GM18508 (cell line): Measurements from ENCODE around the gene ZNF697.

Experiments used
- ATAC-seq: cut with Tn5 transposase; IDR thresholded peaks from one replicate; pipeline ENCODE4 v1.9.1; 2021; ENCODE audit warnings: moderate number of reproducible peaks; ENCODE audit not compliant: insufficient read depth, unreplicated experiment

ZNF697 gene

DNA sequence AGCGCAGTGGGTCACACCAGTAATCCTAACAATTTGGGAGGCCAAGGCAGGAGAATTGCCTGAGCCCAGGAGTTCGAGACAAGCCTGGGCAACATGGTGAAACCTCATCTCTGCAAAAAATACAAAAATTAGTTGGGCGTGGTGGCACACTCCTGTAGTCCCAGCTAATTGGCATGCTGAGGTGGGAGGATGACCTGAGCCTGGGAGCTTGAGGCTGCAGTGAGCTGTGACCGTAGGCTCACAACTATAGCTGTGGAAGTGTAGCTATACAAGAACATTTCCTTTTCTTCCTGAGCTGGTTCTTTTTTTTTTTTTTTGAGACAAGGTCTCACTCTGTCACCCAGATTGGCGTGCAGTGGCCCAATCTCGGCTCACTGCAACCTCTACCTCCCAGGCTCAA lies 19.1 kb upstream of the ZNF697 start:
- no peak for ATAC-seq

DNA sequence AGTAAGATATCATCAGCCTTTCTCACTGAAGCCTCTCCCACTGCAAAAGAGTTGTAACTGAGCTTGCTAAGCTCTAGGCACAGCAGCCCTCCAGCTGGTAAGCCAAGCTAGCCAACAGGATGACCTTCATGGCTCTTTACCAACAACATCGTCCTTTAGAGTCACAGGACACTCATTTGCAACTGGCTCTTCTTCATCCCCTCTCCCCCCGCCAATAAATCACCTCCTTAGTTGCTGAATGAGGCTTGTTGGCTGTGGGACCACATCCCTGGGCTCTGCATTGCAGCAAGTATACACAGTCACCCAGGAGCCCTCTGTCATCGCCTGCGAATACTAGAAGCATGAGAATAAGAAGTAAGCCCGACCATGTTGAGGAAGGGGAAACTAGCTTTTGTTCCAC lies 16.0 kb upstream of the ZNF697 start:
- no peak for ATAC-seq

DNA sequence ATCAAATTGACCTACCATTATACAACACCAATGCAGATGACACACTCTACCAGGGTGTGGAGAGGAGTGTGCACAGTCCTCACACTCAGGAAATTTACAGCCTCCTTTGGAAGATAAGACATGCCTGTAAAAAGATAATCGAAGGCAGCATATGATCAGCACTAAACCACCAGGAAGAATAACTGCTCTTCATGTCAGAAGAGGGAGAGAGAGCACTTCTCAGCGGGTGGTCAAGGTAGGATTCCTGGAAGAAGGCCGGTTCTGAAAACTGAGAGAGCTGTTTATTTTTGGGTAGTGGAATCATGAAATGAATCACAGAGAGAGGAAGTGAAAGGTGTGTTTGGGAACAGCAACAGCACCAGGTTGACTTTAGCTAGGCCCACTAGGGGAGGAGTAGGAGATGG lies 14.0 kb upstream of the ZNF697 start:
- ATAC-seq, result peak; percentile 63

DNA sequence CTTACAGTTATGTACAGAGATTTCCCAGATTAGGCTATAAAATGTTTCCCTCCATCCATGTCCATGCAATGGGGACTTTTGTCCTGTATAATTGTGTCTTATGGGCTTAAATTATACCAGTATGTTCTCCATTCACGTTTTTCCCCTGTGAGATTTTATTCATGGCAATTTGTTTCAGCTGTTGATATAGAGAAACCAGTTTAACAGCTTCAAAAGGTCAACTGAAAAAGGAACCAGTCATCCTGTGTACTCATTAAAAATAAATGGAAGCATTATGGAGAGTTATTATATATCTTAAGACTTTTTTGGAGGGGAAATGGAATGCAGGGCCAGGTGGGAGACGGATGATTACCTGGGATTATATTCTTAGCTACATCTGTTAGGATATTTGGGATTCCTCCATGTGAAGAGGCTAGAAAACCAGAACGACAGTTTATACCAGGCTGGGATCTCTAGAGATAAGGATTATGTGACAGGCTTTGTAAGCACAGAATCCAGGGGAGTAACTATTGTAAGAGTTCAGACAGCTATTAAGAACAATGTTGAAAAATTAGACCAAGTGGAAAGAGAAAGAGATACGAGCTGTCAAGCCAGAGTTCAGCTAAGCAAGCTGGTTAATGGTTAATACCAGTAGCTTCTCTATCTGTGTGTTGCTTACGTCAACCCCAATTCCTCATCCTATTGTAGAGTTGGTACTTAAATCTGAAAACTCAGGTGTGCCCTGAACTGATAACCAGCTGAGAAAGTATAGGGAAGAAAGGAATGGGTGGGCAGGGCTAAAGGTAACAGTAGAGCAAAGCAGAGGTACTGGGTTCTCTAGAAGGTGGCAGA lies 12.4 kb upstream of the ZNF697 start:
- ATAC-seq, result peak; percentile 70

DNA sequence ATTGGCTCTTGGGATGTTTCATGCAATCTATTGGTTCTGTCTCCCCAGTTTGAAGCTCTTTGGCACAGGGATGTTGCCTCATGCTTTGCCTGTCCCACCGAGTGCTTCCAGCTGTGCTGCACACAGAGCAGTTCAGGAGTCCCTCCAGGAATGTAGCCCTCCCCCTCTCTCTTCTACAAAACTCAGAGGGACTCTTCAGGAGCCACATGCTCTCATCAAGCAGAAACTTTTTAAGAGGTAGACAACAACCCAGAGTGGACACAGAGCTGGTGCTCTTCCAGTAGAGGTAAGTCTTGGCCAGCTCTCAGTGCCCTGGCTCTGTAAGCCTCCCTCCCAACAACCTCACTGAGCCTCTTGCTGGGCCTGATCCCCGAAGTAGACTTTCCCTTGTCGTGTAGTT lies 11.6 kb upstream of the ZNF697 start:
- ATAC-seq, result no peak

DNA sequence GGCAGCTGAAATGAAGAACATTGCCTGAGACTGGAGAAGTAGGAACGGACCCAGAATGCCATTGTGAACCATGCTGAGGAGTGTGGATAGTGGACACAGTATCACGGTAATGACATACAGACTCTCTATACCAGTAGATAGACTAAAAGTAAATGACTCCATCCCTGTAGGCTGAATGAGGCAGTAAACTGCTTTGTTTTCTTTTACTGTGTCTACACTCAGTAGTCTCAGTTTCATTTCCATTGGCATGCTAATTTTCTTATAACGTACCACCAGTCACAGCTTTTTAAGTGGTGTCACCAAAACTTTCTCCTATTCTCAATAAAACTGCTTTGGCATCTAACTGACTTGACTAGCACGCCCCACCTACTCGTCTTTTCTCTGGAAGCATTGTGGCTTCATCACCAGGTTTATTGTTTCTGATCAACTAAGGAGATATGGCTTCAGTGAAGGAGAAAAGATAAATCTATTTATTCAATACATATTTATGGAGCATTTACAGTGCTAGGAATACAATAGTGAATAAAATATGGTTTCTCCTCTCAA lies 8.4 kb upstream of the ZNF697 start:
- ATAC-seq, result no peak

DNA sequence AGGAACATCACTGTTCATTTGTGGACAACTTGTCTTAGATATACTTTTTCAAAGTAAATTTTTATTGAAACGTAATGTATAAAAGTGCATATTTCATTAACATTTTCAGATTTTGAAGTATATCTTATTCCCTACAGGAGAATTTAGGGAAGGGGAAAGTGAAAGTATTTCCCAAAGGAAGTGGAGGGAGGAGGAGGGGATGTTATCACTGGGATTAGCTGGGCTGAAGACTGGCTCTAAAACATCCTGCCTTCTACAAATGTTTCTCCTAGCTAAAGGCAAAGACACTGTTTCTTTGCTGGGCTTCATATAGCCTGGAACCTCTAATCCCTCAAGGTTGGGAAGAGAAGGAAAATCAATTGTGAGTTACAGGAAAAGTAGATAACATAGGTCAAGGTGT lies 7.1 kb upstream of the ZNF697 start:
- no peak for ATAC-seq

DNA sequence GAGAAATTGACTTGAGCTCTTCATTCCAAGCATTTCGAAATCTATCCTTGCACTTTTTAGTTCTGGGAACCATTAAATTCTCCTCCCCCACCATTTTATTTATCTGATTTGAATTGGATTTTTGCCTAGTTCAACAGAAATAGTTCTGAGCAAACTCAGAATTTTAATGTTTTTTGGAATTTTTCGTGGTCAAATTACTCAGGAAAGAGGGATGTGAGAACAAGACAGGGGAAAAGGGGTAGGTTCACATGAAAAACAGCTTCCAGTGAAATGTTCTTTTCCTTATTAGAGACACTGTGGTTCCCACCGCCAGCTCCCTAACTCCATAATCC lies 5.7 kb upstream of the ZNF697 start:
- no peak for ATAC-seq

DNA sequence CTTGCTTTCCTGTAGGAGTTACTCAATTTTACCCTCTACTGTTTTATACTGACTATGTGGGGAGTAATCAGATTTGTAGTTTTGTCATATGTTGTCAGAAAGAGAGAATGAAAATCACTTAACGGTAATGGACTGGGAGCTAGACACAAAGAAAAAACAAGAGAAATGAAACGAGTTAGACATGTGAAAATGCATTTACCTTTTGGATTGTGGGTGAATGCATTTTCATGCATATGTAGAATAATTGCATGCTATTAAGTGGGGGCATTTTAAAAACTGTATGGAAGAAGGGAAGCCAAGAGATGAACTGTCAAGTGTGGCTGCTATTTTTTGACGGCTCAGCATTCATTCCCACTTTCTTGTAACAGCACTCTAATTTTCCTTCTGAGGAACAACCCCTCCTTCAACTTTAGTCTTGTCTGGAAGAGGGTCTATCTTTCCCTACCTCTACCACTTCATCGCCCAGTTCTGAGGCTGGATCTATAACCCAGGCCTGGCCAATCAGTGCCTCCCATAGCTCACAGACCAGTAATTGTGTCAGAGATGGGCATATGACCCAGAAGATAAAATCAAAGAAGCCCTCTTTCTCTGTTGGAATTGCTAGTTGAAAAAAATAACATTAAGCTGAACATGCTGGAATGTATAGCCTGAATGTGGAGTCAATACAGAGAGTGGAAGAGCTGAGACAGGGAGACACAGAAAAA lies 5.2 kb upstream of the ZNF697 start:
- ATAC-seq, result no peak

DNA sequence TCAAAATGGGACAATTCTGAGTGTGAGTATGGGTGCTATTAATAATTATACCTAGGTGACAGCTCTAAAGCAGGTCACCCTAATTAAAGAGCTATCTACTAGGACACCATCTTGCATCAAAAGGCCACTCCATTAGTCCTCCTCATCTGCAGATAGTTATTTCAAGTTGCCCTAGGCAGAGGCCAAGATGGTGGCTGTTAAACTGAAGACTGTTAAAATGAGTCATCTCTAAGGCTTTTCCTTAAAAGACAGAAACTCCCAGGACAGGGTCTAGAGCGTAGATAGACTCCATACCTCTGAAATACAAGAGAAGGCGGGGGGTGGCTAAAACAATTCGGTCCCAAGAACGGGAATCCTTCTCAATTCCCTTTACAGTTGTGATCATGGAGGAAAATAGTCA lies 4.5 kb upstream of the ZNF697 start:
- no peak for ATAC-seq

DNA sequence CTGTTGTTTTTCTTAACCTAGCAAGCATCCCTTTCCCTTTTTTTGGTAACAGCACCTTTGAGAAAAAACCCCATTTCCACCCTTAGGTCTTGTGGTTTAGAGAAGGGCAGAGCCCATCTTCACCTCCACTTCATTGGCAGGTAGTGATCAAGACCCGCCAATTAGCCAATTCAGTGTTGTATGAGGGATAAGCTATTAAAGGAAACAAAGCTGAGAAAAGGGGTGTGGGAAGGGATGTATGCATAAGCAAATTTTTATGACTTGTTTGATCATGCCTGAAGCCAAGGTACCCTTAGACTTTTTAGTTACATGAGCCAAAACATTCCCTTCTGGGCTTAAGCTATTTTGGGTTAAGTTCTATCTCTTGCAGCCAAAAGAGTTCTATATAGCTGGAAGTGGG lies 3.6 kb upstream of the ZNF697 start:
- no peak for ATAC-seq

DNA sequence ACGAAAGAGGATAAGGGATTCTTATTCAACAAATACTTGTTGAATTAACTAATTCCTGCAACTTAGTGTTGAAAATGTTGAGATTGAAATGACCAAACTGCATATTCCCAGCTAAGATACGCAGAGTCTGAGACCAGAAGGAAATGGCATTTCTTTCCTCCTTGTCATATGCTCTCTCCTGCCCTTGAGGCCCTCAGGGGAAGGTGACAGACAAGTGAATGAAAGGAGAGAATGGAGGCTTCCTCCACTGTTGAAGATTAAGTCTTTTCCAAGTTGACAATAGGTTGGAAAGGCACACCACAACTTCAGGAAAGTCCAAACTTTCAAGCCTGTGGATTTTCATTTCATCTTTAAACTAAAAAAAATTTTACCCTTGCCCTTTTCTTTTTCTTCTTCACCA lies 3.1 kb upstream of the ZNF697 start:
- no peak for ATAC-seq

DNA sequence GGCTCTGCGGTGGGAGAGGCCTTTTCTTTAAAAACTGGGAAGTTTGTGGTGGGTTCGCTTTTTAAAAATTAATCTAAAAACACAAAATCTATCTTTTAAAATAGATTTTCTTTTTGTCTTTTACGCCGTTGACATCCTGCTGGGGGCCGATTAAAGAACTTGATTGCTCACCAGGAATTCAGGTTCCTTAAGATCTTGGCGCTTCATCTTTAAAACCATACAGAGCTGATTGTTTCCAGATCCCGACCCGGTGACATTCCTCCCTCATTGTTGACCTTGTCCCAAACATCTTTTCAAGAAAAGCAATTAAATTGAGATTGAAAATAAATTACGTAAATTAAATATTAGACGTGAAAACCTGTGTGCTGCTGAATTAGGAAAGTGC lies 546 bp upstream of the ZNF697 start:
- ATAC-seq, result no peak

DNA sequence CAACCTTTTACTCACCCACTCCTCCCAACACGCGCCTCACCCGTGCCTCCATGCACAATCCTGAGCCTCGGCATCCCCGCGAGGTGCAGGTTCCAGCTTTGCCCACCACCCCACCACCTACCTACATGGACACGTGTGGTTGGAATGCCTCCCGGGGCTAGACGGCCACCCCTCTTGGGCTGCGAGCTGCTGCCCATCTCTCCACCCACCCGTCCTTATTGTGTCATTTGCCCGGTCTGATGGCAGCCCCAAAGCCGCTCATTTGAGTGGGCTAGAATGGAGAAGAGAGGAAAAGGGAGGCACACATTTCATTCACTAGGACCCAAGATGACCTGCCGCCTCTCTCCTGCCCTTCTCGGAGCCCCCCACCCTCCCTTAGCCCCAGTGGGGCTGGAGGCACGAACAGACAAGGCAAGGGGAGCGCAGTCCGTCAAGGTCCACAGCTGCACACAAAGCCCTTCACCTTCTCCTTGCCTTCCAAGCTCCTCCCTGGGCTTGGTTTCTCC lies 785 bp downstream of the ZNF697 start:
- no peak for ATAC-seq

DNA sequence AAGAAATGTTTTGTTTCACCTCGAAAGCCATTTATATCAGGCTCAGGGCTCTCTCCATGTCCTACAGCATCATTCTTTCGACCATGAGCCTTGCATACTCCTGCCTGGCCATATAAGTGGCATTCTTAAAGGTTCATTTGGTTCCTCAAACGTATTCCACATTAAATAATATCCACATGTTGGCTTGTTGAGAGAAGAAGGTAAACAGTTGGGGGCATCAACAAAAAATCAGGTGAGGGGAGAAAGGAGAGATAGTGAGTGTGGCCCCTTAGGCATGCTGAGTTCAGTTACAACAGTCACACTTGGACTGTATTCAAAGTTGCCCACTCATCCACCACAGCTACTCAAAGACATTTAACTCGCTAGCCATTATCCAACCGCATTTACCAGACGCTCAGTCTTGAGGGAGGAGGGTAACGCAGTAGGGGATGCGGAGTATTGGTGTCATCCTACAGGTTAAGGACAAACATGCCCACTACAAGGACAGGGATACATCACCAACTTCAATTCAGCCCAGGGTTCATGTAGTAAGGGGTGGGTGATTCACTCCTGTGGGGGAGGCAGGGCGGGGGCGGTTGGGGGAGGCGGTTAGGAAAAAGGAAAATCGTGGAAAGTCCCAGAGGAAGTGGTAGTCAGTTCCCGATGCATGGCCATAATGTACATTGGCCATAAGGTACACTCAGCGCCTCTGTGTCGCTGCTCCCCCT lies 1.4 kb downstream of the ZNF697 start:
- ATAC-seq, result no peak

DNA sequence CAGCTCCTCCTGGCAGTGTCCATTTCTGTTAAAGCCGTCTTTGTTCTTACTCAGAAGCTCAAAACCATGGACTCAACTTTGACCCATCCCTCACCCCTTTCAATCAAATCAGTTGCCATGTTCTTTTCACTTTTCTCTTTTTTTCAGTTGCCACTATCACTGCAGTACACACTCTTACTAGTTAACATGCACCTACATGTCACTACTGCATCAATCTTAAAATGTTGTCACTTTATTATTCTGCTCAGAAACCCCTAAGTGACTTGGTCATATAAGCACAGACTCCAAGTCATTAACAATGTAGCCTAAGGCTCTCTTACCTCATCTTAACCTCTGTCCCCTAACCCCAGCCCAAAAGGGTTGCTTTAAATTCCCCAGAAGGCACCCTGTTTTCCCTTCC lies 9.0 kb downstream of the ZNF697 start:
- ATAC-seq, result no peak

DNA sequence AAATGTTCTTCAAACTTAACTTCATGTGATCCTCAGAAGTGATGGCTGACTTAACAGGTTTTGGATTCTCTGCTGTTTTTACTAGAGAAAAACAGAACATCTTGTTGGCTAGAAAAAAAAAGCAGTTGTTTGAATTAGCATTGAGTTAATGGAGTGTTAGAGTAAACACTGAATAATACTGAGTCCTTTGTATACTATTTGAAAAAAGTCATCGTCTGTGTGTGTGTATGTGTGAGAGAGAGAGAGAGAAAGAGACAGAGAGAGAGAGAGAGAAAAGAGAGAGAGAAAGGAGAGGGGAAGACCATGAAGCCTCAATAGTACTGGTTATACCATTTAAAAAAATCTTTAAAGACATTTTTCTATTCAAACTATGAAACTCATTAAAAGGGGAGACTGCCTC lies 10.4 kb downstream of the ZNF697 start:
- ATAC-seq, result no peak

DNA sequence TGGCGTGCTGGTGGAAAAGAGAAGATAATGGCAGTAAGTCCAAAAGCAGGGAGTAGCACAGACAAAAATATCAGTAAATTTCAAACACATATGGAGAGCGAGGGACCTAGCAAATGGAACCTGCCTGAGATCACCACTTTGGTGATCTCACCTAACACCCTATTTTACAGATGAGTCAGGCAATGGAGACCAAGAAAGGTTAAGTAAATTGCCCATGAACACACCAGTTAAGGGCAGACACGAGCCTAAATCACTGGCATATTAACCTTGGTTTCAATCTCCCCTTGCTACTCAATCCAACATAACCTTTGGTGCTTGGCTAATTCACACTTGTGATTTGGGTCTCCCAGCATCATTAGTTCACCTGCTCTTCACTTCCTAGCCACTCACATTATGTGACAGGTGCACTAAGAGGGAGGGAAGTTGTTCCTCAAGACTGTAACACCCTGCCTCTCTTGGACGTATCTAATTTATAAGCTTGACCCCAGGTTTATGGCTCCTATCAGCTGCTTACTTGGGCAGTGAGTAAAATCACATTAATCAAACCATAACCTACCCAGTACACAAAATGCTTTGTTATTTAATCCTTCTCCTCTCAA lies 11.5 kb downstream of the ZNF697 start:
- ATAC-seq, result no peak

DNA sequence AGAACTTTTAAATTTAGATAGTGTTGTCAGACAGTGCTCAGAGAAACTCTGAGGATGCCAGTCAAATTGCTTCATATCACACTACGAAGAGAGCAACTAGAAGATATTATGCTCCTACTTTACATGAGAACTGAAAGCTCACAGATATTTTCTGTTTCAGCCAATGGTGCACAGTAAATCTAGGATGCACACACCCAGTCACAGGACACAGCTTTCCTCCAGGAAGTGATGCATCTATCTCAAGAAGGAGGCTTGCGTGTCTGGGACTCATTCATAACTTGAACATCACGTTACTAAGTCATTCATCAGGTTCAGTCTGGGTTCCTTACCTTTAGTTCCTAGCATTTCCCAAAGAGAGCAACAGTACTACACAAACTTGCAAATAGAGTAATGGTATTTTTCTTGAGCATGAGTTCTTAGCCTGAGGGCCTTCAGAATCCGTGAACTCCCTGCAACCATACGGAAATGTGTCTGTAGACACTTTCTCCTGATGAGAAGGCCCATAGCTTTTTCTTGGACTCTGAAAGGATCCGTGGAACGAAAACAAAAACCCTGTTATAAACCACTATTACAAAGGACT lies 12.2 kb downstream of the ZNF697 start:
- no peak for ATAC-seq

DNA sequence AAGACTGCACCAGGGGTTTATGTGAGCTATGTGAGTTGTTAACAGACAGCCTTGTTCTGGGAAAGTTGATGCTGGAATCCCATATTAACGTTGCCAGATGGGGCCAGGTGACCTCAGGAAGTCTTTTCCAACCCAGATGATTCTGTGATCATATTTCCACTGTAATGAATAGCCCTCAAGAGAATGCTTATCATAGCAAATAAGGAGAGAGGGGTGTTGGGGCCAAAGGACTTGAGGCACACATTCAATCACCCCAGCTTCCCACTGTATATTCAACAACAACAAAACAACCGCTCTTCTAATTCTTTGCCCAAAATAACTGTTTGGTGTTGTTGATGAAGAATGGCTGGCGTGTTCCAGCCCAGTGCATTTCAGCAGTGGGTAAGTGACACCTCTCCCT lies 14.1 kb downstream of the ZNF697 start:
- ATAC-seq, result no peak
